Measurements from ENCODE around the gene FBL.

The FBL gene

DNA sequence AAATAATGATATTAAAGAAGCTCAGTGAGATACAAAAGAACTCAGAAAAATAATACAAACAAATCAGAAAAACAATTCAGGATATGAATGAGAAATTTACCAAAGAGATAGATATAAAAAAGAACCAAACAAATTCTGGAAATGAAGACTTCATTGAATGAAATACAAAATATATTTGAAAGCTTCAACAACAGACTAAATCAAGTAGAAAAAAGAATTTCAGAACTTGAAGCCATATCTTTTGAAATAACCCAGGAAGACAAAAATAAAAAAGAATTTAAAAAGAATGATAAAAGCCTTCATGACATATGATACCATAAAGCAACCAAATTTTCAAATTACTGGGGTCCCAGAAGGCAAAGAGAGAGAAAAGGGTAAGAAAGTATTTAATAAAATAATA, 57.9 kb downstream of the FBL start:
- DNase-seq (ENCODE audit: low read depth in 2 of 2) = no peak

All from stimulated activated CD8-positive, alpha-beta memory T cell treated with anti-CD3 and anti-CD28 coated beads, Interleukin-15, amount 100 ng/mL, for 4 hours (primary cell).